Hepatocyte (in vitro differentiated cells): ENCODE measurements around the gene FUBP3. TPM values are rescaled to one million over a fixed set of nuclear protein-coding genes. Genes with fewer than 3 reads are reported as not detected.

ENCODE experiments used
- DNase-seq: peaks from one replicate; pipeline ENCODE4 v3.0.0-alpha.2; 2016; ENCODE audit warnings: low spot score
- H2AFZ ChIP-seq: fragments of 200-600 bp; sonication (generic); 2 replicates; pipeline ENCODE4 v1.6.0; 2016; ENCODE audit warnings: antibody characterized with exemption, mild to moderate bottlenecking
- H3K27ac ChIP-seq: fragments of 200-600 bp; sonication (generic); 2 replicates; pipeline ENCODE4 v1.5.1; 2016; ENCODE audit warnings: mild to moderate bottlenecking
- H3K27me3 ChIP-seq: fragments of 200-600 bp; sonication (generic); 2 replicates; pipeline ENCODE4 v1.6.1; 2016
- H3K36me3 ChIP-seq: fragments of 200-600 bp; sonication (generic); replicated peaks from 2 replicates; pipeline ENCODE4 v1.5.1; 2016; ENCODE audit warnings: low read depth; ENCODE audit not compliant: insufficient read depth
- H3K4me1 ChIP-seq: fragments of 200-600 bp; sonication (generic); 2 replicates; pipeline ENCODE4 v1.5.1; 2016; ENCODE audit warnings: mild to moderate bottlenecking, moderate library complexity; ENCODE audit not compliant: insufficient read depth
- H3K4me2 ChIP-seq: fragments of 200-600 bp; sonication (generic); 2 replicates; pipeline ENCODE4 v1.6.0; 2016
- H3K4me3 ChIP-seq: fragments of 200-600 bp; sonication (generic); 2 replicates; pipeline ENCODE4 v1.5.1; 2016; ENCODE audit warnings: mild to moderate bottlenecking
- H3K79me2 ChIP-seq: fragments of 200-600 bp; sonication (generic); 2 replicates; pipeline ENCODE4 v1.6.0; 2017; ENCODE audit warnings: mild to moderate bottlenecking
- H3K9me2 ChIP-seq: fragments of 200-600 bp; sonication (generic); replicated peaks from 2 replicates; pipeline ENCODE4 v1.6.0; 2017; ENCODE audit warnings: mild to moderate bottlenecking; ENCODE audit not compliant: insufficient read depth
- H3K9me3 ChIP-seq: fragments of 200-600 bp; sonication (generic); 2 replicates; pipeline ENCODE4 v1.5.1; 2016; ENCODE audit warnings: low read depth, mild to moderate bottlenecking
- H4K20me1 ChIP-seq: fragments of 200-600 bp; sonication (generic); 2 replicates; pipeline ENCODE4 v1.6.0; 2016; ENCODE audit warnings: mild to moderate bottlenecking; ENCODE audit not compliant: insufficient read depth, poor library complexity, severe bottlenecking
- EZH2 ChIP-seq: fragments of 200-600 bp; sonication (generic); IDR thresholded peaks from 2 replicates; pipeline ENCODE4 v1.6.1; 2016; ENCODE audit warnings: antibody characterized with exemption, mild to moderate bottlenecking, borderline replicate concordance
- EZH2phosphoT487 ChIP-seq: fragments of 200-600 bp; sonication (generic); IDR thresholded peaks from one replicate; pipeline ENCODE4 v1.6.1; 2018; ENCODE audit warnings: antibody characterized with exemption, mild to moderate bottlenecking, low read depth, moderate library complexity; ENCODE audit not compliant: unreplicated experiment, severe bottlenecking
- WGBS: methylation state at CpG from one replicate; pipeline ENCODE4 v1.1.6; 2016; ENCODE audit warnings: low lambda C conversion rate; ENCODE audit errors: missing lambda C conversion rate; 5-methylcytosine and 5-hydroxymethylcytosine counted together
- polyA plus RNA-seq: library from polyadenylated mRNA; unstranded; fragments of >200 nt; fragmentation: Nextera tagmentation; extraction: Ambion mirVana; gene quantifications from 2 replicates; pipeline ENCODE4 v1.2.1, GENCODE V29; 2016
- total RNA-seq: library from RNA; depleted of rRNA; stranded (reverse); fragments of >200 nt; gene quantifications from 2 replicates; pipeline ENCODE4 v1.2.3, GENCODE V29; 2014
- TF ChIP-seq, protein P1 (sequence below): fragments of 200-600 bp; sonication (generic); IDR thresholded peaks from 2 replicates; pipeline ENCODE4 v1.5.1; 2016; ENCODE audit warnings: antibody characterized with exemption, mild to moderate bottlenecking; ENCODE audit not compliant: poor library complexity

FUBP3 gene
- total and polyA plus RNA-seq, 2 experiments from 2014 or later = 55.1 to 56.1 TPM

DNA sequence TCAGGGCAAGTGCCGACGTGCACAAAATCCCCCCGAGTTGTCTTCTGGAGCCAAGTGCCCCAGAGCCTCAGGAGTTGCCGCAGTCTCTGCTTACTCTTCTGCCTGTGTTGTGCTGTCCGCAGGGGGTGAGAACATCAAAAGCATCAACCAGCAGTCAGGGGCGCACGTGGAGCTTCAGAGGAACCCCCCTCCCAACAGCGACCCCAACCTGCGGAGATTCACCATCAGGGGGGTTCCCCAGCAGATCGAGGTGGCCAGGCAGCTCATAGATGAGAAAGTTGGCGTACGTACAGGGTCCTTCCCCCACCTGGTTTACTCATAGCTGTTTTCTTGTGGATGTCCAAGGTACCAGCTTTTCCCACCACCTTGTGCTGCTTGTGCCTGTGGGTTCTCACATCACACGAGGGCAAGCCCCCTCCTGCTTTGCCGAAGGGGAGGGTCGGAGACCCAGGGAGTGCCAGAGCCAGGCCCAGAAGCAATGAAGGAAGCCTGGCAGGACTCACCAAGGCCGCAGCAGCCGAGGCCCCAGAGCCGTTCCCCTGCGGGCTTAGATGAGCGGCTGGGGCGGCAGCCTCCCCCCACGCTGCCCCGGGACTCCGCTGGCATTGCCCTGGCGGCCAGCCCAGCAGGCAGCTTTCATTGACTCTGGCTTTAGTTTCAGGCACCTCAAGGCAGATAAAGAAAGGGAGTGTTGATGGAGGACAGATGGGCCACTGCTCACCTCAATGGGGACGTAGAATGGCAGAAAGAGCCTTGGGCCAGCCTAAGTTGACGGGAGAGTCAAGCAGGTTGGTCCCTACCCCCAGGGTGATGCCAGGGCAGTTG, 51.3 kb downstream of the FUBP3 start:
- H3K4me2 ChIP-seq = no peak overlapping the region
- H3K9me3 ChIP-seq = no peaks in the 10 kb centered on the region
- no peaks in the 10 kb centered on the region for H3K4me1 ChIP-seq
- TF ChIP-seq, protein P1, sequence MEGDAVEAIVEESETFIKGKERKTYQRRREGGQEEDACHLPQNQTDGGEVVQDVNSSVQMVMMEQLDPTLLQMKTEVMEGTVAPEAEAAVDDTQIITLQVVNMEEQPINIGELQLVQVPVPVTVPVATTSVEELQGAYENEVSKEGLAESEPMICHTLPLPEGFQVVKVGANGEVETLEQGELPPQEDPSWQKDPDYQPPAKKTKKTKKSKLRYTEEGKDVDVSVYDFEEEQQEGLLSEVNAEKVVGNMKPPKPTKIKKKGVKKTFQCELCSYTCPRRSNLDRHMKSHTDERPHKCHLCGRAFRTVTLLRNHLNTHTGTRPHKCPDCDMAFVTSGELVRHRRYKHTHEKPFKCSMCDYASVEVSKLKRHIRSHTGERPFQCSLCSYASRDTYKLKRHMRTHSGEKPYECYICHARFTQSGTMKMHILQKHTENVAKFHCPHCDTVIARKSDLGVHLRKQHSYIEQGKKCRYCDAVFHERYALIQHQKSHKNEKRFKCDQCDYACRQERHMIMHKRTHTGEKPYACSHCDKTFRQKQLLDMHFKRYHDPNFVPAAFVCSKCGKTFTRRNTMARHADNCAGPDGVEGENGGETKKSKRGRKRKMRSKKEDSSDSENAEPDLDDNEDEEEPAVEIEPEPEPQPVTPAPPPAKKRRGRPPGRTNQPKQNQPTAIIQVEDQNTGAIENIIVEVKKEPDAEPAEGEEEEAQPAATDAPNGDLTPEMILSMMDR = no peak
- TF ChIP-seq EZH2 (no peak), EZH2phosphoT487 (no peak)
- no peaks in the 10 kb centered on the region for H3K36me3 ChIP-seq
- WGBS = 96% methylated on average over 27 of the region's 27 CpGs
- no peak overlapping the region for H2AFZ ChIP-seq
- no peak for DNase-seq
- no peak overlapping the region for H3K27ac ChIP-seq
- no peaks in the 10 kb centered on the region for H3K27me3 ChIP-seq
- no peaks in the 10 kb centered on the region for H3K79me2 ChIP-seq
- H3K4me3 ChIP-seq = no peak overlapping the region
- H3K9me2 ChIP-seq = no peaks in the 10 kb centered on the region
- no peaks in the 10 kb centered on the region for H4K20me1 ChIP-seq

DNA sequence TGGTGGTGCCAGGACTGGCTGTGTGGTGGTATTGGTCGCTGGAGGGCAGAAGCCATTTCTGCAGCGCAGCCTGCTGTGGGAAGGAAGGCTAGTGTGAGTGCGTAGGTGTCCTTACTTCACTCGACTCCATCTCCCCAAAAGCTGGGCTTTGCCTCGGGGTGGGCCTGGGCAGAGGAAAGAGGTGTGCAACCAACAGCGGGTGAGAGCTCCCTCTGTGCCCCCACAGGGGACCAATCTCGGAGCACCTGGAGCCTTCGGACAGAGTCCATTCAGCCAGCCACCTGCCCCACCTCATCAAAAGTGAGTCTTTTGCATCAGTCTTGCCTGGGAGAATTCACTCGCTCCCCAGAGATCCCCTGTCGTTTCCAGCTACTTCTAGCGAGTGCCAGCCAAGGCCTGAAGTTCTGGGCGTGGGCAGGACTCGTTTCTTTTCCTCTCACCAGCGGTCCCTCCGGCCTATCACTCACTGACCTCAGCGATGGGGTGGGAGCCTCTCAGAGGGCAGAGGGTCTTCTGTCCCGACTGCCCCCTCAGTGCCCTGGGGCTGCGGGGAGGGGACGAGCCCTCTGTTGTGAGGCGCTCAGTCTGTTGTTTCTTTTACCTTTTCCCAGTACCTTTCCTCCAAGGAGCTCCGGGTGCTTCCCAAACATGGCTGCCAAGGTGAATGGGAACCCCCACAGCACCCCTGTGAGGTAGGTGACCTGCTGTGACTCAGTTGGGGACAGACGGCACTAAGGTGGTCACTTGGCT, 52.1 kb downstream of the FUBP3 start:
- no peak for DNase-seq
- H3K4me3 ChIP-seq = no peak overlapping the region
- no peaks in the 10 kb centered on the region for H3K36me3 ChIP-seq
- no peaks in the 10 kb centered on the region for H3K9me3 ChIP-seq
- H4K20me1 ChIP-seq = no peaks in the 10 kb centered on the region
- no peaks in the 10 kb centered on the region for H3K9me2 ChIP-seq
- TF ChIP-seq EZH2phosphoT487 = no peak
- TF ChIP-seq, protein P1 = no peak
- TF ChIP-seq EZH2 = no peak
- no peaks in the 10 kb centered on the region for H3K27me3 ChIP-seq
- no peak overlapping the region for H2AFZ ChIP-seq
- H3K4me2 ChIP-seq = no peak overlapping the region
- WGBS = 96% methylated on average over 22 of the region's 22 CpGs
- no peak overlapping the region for H3K27ac ChIP-seq
- H3K79me2 ChIP-seq = no peaks in the 10 kb centered on the region
- H3K4me1 ChIP-seq = no peaks in the 10 kb centered on the region

DNA sequence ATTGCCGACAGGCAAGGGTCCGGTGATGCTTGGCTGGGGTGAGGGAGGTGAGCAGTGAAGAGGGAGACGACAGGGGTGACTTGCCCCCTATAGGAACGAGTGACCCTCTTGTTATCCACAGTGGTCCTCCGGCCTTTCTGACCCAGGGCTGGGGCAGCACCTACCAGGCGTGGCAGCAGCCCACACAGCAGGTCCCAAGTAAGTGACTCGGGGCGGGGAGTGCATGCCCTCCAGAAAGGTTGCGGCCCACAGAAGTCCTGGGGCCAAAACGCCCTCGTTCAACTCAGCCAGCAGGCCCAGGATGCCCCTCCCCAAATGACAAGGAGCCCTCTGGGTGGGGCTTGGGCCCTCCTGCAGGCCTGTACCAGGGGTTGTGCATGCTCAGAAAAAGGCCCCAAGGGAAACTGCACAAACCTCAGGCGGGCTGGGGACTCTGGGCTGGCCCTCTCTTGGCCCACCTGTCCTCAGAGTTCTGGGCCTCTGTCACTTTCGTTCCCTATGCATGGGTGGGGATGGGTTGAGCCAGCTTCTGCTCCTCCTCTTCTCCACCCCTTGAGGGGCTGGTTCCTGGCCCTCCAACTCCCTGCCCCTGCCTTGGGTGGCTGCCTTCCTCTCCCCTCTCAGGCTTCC, 52.8 kb downstream of the FUBP3 start:
- Histone ChIP-seq H3K4me2 (no peak overlapping the region), H3K9me3 (no peaks in the 10 kb centered on the region), H3K27ac (no peak overlapping the region), H4K20me1 (no peaks in the 10 kb centered on the region), H3K79me2 (no peaks in the 10 kb centered on the region), H2AFZ (no peak overlapping the region), H3K36me3 (no peaks in the 10 kb centered on the region), H3K27me3 (no peaks in the 10 kb centered on the region), H3K9me2 (no peaks in the 10 kb centered on the region), H3K4me1 (no peaks in the 10 kb centered on the region), H3K4me3 (no peak overlapping the region)
- no peak for DNase-seq
- TF ChIP-seq EZH2 (no peak), EZH2phosphoT487 (no peak)
- TF ChIP-seq, protein P1 = no peak
- 93% methylated on average over 13 of the region's 13 CpGs for WGBS
